ENCODE measurements around the gene PPP1R1C. TPM values are rescaled to one million over a fixed set of nuclear protein-coding genes. Genes with fewer than 3 reads are reported as not detected.

Gene PPP1R1C
- total RNA-seq, 1 donor from 2014 or later = not detected

DNA sequence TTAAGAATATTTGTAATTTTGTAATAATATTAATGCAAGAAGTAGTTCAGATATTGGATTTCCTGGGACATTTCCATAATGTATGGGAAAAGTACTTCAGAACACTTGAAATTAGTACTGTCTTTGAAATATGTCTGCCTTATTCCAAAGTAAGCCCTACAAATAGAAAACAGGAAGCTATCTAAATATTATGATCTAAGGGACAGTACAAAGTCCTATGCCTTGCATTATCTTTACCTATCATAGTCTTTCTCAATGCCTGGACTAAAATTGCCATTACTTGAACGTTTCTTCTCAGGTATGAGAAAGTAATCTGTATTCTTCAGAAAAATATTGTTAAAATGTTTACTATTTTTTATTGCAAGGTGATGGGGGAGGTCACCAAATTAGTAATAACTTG is 113.0 kb downstream of the PPP1R1C start:
- intact Hi-C loops (cut with micrococcal nuclease) = no loop called here

DNA sequence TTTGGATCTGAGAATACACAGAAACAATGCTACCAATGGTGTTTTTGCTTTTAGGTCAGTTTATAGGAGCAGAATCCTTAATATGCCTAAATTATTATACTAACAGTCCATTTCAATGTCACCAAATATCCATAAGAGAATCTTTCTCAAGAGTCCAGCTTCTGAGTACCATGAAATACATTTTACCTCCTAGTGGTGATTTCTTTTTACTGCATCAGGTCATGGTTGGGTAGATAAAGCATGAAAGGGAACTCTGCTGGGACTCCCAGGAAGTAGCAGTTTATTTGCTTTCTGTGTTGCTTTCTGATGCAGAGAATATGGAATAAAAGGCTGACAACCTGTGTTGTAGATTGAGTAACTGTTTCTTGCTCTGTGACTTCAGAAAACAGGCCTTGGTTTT is 115.6 kb downstream of the PPP1R1C start:
- intact Hi-C loops (cut with micrococcal nuclease) = no loop called here

DNA sequence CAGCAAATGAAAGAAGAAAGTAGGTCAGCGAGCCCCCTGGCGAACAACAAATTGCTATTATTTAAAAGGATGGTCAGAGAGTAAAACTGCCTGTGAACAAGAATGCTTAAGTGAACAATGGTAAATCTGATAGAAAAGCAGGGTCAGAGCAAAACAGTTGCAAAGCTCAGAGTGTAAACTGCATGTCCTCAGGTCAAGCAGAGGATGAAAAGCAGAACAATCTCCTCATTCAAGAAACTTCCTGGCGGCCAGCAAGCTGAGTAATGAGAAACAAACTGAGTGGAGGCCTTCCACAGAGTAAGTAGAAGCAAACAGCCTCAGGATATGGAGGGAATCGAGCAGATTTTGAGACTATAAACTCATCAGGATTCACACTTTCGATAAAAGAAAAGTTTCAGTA is 117.9 kb downstream of the PPP1R1C start:
- intact Hi-C loops (cut with micrococcal nuclease) = no loop called here

DNA sequence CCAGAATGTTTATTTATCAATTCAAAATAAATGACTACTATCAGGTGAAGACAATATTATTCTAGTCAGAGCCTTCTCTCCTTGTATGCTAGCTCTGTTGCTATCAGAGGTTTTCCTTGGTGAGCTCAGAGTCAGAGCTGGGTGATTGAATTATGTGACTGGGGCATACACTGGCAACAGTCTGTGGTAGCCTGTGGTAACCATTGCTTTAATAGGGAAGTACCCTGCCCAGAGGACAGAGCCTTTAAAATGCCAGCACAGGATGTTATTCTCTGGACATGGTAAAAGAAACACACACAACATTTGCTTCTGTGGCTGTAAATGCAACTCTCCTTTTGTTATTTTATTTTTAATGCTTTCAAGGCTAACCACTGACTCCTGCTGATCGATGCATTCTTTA is 124.7 kb downstream of the PPP1R1C start:
- intact Hi-C loops (cut with micrococcal nuclease) = no loop called here

DNA sequence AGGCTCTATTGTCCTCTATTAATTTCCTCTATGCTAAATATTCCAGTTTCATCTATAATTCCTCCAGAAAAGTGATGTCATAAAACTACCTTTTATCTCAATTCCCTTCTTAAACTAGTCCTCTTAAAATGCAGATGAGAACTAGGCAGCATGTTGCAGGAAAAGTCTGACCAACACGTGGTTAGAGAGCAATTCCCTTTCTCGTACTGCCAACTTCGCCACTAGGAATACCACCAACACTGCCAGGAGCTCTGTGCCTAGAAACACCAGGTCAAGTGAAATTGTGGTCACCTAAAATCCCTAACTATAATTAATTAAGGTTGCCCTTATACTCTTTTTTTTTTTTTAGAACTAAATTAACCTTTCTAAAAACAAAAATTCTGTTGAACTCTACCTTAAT is 127.7 kb downstream of the PPP1R1C start:
- intact Hi-C loops (cut with micrococcal nuclease) = no loop called here

DNA sequence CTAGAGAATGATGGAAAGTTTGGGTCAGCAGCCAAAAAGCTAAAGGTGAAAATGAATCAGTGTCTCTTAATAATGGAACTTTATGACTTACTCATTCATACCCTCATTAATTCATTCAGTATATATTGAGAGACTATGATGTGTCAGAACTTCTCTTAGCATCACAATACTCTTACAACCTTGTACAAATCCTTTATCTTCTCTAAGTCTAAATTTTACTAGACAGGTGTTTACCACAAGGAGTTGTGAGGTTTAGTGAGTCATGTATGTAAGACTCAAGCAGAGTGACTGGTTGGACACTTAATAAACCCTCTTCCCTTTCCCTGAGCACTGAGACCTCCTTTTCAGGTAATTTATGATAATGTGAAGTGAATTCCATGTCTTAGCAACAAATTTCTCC is 129.6 kb downstream of the PPP1R1C start:
- intact Hi-C loops (cut with micrococcal nuclease) = no loop called here

DNA sequence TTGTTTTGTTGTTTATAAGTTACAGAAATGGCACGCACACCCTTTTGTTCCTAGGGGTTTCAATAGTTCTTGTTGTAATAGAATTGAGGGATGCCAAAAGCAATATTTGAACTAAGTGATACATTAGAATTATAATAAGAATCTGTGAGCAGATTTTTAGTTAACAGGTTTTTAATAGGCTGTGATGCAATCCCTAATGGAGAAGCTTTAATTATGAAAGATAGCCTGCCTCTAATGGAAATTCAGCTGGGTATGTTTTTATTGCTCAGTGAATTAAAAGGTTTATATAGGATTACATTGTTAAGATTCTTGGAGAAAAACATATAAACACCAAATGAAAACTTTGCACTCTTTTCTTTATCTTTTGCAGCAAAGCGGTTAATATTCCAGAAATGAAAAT is 131.1 kb downstream of the PPP1R1C start:
- intact Hi-C loops (cut with micrococcal nuclease) = no loop called here

DNA sequence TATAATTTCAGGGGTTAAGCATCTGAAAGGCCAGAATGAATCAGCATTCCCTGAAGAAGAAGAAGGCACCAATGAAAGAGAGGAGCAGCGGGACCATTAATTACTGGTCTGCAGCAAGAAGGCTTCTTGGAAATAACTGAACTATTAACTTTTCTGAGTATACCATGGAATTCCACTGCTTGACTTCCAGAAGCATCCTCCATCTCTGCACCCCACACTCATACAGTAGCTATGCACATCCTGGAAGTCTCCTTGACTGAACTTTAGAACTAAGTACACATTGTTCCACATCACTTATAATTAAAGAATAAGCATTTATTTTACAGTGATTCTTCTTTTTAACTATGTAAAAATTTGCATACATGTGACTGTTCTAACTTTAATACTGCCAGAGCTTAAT is 131.5 kb downstream of the PPP1R1C start:
- intact Hi-C loops (cut with micrococcal nuclease) = no loop called here

DNA sequence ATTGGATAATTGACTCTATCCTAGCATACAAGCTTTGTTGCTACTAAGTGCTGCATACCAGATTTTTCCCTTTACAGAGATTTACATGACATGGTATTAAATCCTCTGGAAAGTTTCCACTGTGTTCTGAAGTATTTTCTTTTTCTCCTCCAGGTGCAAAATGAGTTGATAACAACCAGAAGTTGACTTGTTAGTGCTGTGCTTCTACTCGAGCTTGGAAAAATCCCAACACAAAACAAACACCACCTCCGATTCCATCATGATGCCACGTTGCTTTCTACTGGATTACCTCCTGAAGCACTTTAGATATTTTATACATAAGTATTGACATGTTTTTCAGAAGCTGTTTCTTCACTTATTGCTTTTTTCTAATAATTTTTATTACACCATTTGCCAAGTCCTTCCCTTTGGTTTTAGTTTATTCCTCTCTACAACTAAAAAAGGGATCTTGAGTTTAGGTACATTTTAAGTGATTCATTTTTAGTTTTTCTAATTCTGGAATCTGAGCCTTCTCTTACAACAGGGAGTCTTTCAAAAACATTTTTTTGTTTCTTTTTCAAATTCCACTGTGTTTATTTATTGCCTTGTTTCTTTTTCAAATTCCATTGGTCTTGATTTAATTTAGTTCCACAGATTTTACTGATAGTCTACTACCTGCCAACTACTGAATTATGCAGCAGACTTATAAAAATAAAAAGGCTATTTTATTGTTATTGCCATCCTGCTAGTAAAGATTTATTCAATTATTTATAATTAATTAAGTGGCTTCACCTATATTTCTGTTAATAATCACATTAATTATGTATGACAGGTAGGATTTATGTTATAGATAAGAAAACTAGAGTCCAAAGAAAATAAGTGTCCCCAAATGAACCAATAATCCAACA is 143.4 kb downstream of the PPP1R1C start:
- intact Hi-C loops (cut with micrococcal nuclease) = no loop called here

DNA sequence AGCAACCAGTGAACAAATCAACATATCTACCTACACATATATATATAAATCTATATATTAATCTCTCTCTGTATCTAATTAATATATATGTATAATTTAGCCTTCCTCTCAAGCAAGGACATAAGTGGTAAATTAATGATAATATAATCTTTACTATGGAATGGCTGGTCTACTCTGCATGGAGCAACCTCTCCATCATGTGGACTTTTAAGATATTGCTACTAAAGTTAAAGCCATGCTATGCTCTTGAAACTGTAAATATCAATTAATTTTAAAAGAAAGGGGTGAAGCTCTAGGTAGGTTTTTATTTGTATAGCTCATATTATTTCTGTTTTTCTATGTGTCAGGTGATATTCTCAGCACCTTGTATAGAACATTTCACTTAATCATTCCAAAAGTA is 147.0 kb downstream of the PPP1R1C start:
- intact Hi-C loops (cut with micrococcal nuclease) = no loop called here

DNA sequence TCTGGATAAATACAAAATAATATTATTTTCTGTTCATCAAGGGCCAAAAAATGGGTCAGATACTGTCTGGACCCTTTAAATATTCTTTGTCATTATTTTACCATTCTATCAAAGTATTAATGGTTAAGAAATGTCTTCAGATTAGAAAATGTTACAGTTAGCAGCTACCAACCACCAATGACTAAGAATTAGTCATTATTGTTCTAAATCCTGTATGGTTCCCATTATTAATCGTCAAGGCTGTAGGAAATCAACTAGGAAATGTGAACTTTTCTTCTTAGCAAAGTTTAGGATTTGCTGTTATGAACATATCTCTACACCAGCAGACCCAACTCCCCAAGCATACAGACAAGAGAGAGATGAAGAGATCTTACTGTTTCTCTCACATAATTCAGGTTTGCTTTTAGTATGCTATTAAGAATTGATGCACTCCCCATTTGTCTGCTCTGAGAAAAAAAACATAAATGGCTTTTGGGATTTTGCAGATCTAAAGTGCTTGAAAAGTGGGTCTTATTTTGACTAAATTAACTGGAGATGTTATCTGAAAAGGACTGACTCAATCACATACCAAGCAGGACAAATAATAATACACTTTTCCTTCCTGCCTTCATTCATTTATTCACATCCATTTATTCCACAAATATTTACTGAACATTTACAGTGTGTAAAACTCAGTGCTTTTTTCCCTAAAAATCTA is 147.7 kb downstream of the PPP1R1C start:
- intact Hi-C loops (cut with micrococcal nuclease) = no loop called here

DNA sequence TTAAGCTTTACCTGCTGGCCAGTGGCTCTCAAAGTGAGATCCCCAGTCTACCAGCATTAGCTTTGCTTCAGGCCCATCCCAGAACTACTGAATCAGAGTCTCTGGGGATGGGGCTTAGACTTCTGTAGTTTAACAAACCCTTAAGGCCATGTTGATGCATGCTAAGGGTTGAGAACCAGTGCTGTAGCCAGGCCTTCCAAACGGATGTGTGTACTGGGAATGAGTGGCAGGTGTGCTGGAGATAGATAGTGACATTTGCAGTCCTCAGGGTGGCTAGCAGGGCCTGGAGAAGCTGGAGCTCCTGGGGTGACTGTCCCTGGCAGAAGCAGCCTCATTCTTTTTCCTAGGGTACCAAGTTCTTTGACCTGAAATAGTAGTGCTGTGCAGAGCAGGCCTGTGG is 148.5 kb downstream of the PPP1R1C start:
- intact Hi-C loops (cut with micrococcal nuclease) = no loop called here

DNA sequence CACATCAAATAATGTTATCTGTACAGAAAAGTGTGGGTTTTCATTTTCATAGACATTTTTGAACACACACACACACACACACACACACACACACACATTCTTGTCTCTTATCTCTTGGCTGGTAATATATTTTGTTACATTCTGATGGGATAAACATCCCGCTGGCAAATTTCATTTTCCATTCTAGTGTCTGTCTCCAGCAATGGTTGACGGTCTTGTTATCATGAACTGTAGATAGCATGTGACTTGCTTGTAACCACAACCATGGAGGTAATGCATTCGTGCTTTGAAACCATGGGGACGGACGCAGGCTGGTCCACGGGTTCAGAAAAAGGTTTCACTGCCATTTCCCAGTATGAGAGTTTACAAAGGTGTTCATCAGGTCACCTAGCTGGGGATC is 156.4 kb downstream of the PPP1R1C start:
- intact Hi-C loops (cut with micrococcal nuclease) = no loop called here

DNA sequence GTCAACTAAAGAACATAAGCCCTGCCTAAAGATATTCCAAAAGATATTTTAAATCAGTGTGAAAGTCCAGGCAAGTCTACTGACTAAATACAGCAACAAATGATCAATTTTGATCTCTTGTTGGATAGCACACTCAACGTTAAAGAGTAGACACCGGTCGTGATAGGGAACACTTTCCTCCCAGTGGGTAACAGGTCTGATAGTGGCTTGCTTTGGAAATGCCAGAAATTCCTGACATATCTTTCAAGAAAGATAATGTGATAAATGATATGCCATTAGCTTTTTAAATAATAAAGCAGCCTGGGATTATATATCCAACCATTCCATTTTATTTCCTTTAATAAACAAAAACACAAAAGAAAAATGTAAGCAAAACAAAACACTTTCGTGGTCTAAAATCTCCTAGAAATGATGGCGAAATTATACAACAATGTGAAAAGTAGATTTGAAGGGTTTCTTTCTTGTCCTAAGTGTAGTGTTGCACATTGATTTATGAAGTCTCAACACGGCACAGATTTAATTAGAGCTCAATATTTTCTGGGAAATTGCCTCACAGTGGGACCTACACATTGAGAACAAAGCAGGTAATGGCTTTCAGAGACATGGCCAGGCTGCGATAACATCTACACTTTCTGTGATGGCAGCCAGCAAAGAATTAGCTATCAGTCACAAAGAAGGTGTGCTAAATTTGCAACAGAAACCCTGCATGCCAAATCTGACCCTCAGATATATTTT is 158.6 kb downstream of the PPP1R1C start:
- intact Hi-C loops (cut with micrococcal nuclease) = no loop called here

DNA sequence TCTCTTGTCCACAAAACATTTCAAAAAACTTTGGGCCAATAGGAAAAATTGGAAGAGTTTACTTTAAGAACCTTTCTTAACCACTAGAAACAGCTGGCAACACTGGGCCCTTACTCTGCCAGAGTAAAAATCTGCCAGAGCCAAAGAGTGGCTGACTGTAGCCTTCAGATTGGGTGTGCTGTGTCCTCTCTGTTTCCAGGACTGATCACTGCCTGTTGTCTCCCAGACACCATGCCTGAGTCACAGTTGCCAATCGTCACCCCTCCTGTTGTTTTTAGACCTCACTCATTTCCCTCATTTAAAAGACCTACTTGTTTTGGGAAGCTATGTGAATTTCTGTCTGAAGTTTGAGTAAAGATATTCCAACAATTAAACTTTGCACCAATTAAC is 159.1 kb downstream of the PPP1R1C start:
- intact Hi-C loops (cut with micrococcal nuclease) = no loop called here

DNA sequence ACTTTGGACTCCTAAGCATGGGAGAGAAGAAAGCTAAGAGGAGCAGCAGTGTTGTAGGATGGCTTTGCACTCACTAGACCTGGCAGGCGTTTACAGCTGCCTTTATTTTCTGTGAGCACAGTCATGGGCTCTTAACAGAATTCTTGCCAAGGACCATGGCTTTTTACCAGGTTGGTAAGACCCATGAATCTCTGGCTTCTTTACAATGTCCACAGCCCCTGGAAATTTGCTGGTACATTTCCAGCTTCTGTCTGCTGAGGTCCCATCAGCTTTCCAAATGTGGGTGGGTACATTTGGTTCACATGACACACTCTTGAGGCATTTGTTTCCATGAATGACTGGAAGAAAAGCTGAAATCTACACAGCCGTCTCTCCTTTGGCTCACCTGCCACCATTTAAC is 162.7 kb downstream of the PPP1R1C start:
- intact Hi-C loops (cut with micrococcal nuclease) = no loop called here

DNA sequence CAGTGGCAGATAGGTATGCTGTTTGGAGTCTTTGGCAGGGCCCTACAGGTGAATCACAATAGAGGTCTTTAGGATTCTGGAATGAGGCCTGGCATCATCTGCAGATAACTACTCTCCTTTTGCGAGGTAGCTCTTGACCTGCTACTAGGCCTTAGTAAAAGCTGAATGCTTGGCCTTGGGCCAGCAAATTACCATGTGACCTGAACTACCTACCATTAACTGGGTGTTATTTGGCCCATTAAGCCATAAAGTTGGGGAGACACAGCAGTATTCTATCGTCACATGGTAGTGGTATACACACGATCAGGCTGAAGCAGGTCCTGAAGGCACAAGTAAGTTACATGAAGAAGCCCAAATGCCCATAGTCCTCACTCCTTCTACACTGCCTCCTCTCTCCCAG is 178.2 kb downstream of the PPP1R1C start:
- intact Hi-C loops (cut with micrococcal nuclease) = no loop called here

DNA sequence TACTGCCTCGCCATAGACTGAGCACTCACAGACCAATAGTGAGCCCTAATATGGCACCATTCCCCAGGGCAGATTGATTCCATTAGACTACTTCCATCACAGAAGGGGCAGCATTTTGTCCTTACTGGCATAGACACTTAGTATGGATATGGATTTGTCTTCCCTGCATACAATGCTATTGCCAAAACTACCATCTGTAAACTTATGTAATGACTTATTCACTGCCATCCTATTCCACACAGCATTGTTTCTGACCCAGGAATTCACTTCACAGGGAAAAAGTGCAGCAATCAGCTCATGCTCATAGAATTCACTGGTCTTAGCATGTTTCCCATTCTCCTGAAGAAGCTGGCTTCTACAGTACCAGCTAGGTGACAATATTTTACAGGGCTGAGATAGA is 179.0 kb downstream of the PPP1R1C start:
- intact Hi-C loops (cut with micrococcal nuclease) = no loop called here

DNA sequence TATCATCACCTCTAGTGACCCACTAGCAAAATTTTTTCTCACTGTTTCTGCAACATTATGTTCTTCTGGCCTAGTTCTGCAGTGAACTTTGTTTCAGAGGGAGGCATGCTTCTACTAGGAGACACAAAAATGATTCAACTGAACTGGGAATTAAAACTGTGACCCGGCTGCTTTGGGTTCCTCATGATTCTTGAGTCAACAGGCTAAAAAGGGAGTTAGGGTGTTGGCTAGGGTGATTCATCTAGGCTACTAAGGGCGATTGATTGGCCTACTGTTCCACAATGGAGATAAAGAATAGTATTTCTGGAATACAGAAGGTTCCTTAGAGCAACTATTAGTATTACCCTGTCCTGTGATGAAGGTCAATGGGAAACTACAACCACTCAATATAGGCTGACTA is 179.5 kb downstream of the PPP1R1C start:
- intact Hi-C loops (cut with micrococcal nuclease) = no loop called here

DNA sequence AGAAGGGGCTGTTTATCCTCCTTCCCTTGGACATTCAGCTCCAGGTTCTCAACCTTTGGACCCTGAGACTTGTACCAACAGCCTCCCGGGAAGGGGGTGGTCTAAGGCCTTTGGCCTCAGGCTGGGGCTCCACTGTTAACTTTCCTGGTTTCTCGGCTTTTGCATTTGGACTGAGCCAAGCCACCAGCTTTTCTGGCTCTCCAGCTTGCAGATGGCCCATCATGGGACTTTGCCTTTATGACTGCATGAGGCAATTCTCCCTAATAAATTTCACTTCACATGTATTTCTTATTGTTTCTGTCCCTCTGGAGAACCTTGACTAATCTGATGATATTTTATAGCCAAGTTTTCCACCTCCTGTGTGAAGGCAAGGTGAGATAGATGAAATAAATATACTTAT is 180.8 kb downstream of the PPP1R1C start:
- intact Hi-C loops (cut with micrococcal nuclease) = no loop called here

DNA sequence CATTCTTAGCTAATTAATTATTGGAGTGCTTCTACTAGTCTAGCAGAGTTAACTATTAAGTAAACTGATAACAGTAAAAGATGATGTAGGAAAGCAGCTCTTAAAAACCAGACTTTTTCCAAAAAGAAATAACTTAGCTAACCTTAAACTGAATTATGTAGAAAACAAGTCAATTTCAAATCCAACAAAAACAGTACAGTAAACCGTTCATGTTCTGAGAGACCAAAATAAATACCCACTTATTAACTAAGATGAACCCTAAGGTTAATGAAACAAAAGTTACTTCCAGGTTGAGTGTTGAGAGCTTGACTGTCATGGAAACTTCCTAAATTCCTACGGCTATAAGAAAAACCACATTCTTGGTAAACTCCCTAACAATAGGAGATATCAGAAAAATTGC is 181.2 kb downstream of the PPP1R1C start:
- intact Hi-C loops (cut with micrococcal nuclease) = no loop called here
